Central memory CD4-positive, alpha-beta T cell (primary cell): ENCODE data around the gene ZNF615.
"Not testable (repeated sequence)": the region's sequence is repeated elsewhere in the genome, so short reads cannot be mapped to it uniquely, and the experiment has no call there.

Source experiments
- DNase-seq: peaks from one replicate; pipeline ENCODE4 v3.0.0; 2022

Gene ZNF615

GRCh38 chr19:51980116-51980736, 27.8 kb downstream of the ZNF615 start:
- DNase-seq = no peak

- no peak for DNase-seq
These were observed 29.1 kb downstream of the ZNF615 start for GRCh38 chr19:51978882-51979281.

DNA sequence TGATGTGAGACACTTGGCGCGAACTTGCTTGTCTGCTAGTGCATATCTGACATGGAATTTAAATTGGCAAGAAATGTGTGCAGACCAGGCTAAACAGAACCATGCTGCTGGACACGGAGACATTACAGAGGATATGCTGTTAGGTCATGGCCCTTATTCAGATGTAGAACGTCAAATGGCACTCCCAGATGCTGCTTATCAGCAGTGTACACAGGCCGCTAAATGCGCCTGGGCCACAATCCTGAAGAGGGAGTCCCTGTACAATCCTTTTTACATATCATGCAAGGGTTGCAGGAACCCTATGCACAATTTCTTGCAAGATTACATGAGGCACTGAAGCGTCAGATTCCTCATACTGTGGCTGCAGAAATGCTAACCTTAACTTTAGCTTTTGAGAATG, 30.7 kb downstream of the ZNF615 start:
- no peak for DNase-seq

GRCh38 chr19:51976852-51977251, 31.2 kb downstream of the ZNF615 start:
- DNase-seq = no peak

DNA sequence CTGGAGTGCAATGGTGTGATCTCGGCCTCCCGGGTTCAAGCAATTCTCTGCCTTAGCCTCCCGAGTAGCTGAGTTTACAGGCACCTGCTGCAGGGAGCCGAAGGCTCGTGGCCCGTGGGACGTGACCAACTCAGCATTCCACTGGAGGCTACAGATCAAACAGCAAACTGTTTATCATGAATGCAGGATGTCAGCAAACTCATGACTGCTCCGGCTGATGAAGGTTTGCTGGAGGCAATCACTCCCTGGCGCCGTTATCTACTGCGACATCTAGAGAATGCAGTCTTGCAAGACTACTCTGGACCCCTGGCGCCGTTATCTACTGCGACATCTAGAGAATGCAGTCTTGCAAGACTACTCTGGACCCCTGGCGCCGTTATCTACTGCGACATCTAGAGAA, 32.2 kb downstream of the ZNF615 start:
- not testable (repeated sequence) for DNase-seq

- no peak for DNase-seq
These were observed 36.4 kb downstream of the ZNF615 start for GRCh38 chr19:51971624-51972023.

DNA sequence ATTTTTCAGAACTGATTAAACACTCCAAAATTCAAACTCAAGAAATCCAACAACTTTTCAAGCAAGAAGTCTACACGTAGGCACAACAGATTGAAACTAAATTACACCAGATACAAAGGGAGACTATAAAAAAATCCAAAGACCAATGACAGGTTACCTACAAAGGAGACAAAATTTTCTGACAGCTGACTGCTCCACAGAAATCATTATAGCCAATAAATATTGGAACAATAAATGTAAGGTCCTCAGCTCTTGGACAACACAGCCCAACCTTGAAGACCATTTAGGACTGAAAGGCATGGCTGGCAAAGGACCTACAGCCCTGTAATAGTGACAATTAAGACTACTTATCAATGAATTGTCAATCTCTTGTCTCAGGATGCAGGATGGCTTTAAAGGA, 37.3 kb downstream of the ZNF615 start:
- no peak for DNase-seq

GRCh38 chr19:51965583-51965982, 42.4 kb downstream of the ZNF615 start:
- DNase-seq = no peak

DNA sequence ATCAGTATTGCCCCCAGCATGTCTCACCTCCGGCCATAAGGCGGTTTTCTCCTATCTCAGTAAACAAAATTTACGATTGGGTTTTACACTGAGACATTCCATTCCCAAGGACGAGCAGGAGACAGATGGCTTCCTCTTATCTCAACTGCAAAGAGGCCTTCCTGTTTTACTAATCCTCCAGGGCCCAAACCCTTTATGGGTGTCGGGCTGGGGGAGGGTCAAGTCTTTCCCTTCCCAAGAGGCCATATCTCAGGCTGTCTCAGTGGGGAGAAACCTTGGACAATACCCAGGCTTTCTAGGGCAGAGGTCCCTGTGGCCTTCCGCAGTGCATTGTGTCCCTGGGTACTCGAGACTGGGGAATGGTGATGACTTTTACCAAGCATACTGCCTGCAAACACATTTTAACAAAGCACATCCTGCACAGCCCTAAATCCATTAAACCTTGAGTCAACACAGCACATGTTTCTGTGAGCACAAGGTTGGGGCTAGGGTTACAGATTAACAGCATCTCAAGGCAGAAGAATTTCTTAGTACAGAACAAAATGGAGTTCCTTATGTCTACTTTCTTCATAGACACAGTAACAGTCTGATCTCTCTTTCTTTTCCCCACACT, 47.3 kb downstream of the ZNF615 start:
- DNase-seq = not testable (repeated sequence)

DNA sequence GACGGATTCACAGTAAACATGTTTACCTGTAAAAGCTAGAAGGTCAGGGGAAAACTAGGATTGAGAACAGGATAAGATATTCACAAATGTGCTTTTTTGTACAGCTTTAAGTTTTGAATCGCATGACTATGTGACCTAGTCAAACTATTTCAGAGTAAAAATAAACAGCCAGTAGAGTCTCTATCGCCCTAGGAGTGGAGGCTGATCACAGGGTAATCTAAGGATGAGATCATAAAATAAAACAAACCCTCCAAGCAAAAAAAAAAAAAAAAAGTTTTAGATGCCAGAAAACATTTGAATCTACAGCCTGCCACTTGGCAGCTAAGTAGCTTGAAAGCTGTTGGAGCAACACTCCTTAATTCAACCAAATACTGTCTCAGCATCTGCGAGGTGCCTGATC, 48.2 kb downstream of the ZNF615 start:
- DNase-seq = no peak

GRCh38 chr19:51957846-51958245, 50.2 kb downstream of the ZNF615 start:
- DNase-seq = not testable (repeated sequence)

DNA sequence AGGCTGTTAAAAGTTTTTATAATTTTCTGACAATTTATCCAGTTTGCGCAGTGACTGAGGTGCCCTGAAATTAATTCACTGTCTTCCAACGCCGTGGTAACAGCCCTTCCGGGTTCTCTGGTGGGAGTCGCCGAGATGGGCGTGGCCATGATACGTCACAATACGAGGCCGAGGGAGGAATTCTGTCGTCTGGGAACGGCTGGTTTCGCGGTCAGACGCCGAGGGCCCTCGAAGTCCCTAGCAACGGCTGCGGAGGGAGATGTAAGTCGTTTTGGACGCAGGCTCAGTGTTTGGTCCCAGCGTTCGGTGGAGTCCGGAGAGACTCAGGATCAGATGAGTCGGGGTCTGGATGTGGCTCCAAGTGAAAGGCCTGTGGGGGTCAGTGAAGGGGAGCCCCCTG, 59.0 kb downstream of the ZNF615 start:
- no peak for DNase-seq

DNA sequence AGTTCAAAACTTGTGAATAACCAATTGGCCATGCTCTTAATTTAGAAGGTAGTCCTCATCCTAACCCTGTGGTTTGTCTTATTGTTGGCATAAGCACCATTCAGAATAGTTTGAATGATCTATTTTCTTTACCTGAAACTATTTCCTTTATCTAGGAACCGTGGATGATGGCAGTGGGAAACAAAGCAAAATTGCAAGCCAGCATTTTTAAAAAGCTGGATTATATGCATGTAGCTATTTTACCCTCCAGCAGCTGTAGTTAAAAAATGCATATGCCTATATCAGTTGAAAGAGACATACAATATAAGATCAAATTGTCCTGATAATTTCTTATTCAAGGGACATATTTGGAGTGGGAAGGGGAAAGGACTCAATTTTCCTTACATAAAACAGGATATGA, 61.4 kb downstream of the ZNF615 start:
- no peak for DNase-seq

GRCh38 chr19:51944798-51945552, 63.0 kb downstream of the ZNF615 start:
- DNase-seq = no peak
